ENCODE results near the gene RPP30.
"Not testable (repeated sequence)": the region's sequence is repeated elsewhere in the genome, so short reads cannot be mapped to it uniquely, and the experiment has no call there.

RPP30 gene

GRCh38 chr10:90871279-90871765 lies 452 bp upstream of the RPP30 start:
- Histone ChIP-seq H3K4me3 (ENCODE audit: extremely low read depth, insufficient read depth, low read length, poor library complexity, severe bottlenecking) (peak overlapping the region; percentile 94), H3K4me1 (ENCODE audit: control insufficient read depth, insufficient read depth, low read length, poor library complexity, severe bottlenecking) (peaks cover 13% of the 10 kb centered on the region), H3K9me3 (ENCODE audit: control insufficient read depth, low read length) (peaks cover 4% of the 10 kb centered on the region), H3K27ac (ENCODE audit: low read depth, low read length, severe bottlenecking) (peak overlapping the region; percentile 63), H3K36me3 (ENCODE audit: control insufficient read depth, insufficient read depth, low read length) (peaks cover 18% of the 10 kb centered on the region)
- WGBS, 2 experiments (ENCODE audit: insufficient coverage in 2 of 2) = 0 to 4% methylated on average over 4 to 7 of the region's 14 CpGs

GRCh38 chr10:90872648-90873020 lies 860 bp downstream of the RPP30 start:
- H3K4me3 ChIP-seq (ENCODE audit: extremely low read depth, insufficient read depth, low read length, poor library complexity, severe bottlenecking) = peak overlapping the region; percentile 94
- peaks cover 4% of the 10 kb centered on the region for H3K9me3 ChIP-seq (ENCODE audit: control insufficient read depth, low read length)
- H3K27ac ChIP-seq (ENCODE audit: low read depth, low read length, severe bottlenecking) = peak overlapping the region; percentile 52
- H3K36me3 ChIP-seq (ENCODE audit: control insufficient read depth, insufficient read depth, low read length) = peaks cover 30% of the 10 kb centered on the region
- H3K4me1 ChIP-seq (ENCODE audit: control insufficient read depth, insufficient read depth, low read length, poor library complexity, severe bottlenecking) = peaks cover 13% of the 10 kb centered on the region
- 46 to 64% methylated on average over 4 to 8 of the region's 8 CpGs for WGBS, 2 experiments (ENCODE audit: insufficient coverage in 2 of 2)

- H3K27ac ChIP-seq (ENCODE audit: low read depth, low read length, severe bottlenecking) = no peak overlapping the region
- 100% methylated on average over 1 of the region's 2 CpGs for WGBS, 2 experiments (ENCODE audit: insufficient coverage in 2 of 2)
- H3K4me3 ChIP-seq (ENCODE audit: extremely low read depth, insufficient read depth, low read length, poor library complexity, severe bottlenecking) = no peak overlapping the region
- peaks cover 74% of the 10 kb centered on the region for H3K36me3 ChIP-seq (ENCODE audit: control insufficient read depth, insufficient read depth, low read length)
- no peaks in the 10 kb centered on the region for H3K4me1 ChIP-seq (ENCODE audit: control insufficient read depth, insufficient read depth, low read length, poor library complexity, severe bottlenecking)
- no peaks in the 10 kb centered on the region for H3K9me3 ChIP-seq (ENCODE audit: control insufficient read depth, low read length)
These were observed 7.3 kb downstream of the RPP30 start for GRCh38 chr10:90879062-90879461.

DNA sequence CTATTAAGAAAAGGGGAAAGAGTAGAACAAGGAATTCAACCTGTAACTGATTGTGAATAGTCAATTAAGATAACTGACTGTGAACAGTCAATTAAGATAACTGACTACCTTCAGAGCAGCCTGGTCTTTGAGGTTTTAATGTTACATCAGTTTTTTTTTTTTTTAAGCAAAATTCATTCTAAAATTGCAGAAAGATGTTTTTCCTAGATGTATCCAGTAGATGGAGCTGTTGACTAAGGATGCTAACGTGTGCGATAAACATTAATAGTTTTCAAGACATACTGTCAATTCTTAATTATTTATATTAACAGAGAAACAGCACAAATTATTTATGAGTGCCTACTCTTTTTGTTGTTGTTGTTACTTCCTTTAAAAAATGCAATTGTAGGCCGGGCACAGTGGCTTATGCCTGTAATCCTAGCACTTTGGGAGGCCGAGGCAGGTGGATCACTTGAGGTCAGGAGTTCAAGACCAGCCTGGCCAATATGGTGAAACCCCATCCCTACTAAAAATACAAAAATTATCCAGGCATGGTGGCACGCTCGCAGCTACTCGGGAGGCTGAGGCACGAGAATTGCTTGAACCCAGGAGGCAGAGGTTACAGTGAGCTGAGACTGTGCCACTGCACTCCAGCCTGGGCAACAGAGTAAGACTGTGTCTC lies 8.4 kb downstream of the RPP30 start:
- 88 to 90% methylated on average over 5 to 6 of the region's 8 CpGs for WGBS, 2 experiments (ENCODE audit: insufficient coverage in 2 of 2)
- H3K4me1 ChIP-seq (ENCODE audit: control insufficient read depth, insufficient read depth, low read length, poor library complexity, severe bottlenecking); H3K9me3 ChIP-seq (ENCODE audit: control insufficient read depth, low read length); H3K27ac ChIP-seq (ENCODE audit: low read depth, low read length, severe bottlenecking); H3K4me3 ChIP-seq (ENCODE audit: extremely low read depth, insufficient read depth, low read length, poor library complexity, severe bottlenecking): not testable (repeated sequence)
- H3K36me3 ChIP-seq (ENCODE audit: control insufficient read depth, insufficient read depth, low read length) = peaks cover 82% of the 10 kb centered on the region

- no peak overlapping the region for H3K4me3 ChIP-seq (ENCODE audit: extremely low read depth, insufficient read depth, low read length, poor library complexity, severe bottlenecking)
- H3K9me3 ChIP-seq (ENCODE audit: control insufficient read depth, low read length) = no peaks in the 10 kb centered on the region
- peaks cover 87% of the 10 kb centered on the region for H3K36me3 ChIP-seq (ENCODE audit: control insufficient read depth, insufficient read depth, low read length)
- 90 to 94% methylated on average over 2 of the region's 3 CpGs for WGBS, 2 experiments (ENCODE audit: insufficient coverage in 2 of 2)
- no peak overlapping the region for H3K27ac ChIP-seq (ENCODE audit: low read depth, low read length, severe bottlenecking)
- H3K4me1 ChIP-seq (ENCODE audit: control insufficient read depth, insufficient read depth, low read length, poor library complexity, severe bottlenecking) = no peaks in the 10 kb centered on the region
These were observed 12.7 kb downstream of the RPP30 start for GRCh38 chr10:90884431-90884830.

- no peak overlapping the region for H3K27ac ChIP-seq (ENCODE audit: low read depth, low read length, severe bottlenecking)
- H3K4me3 ChIP-seq (ENCODE audit: extremely low read depth, insufficient read depth, low read length, poor library complexity, severe bottlenecking) = no peak overlapping the region
- H3K4me1 ChIP-seq (ENCODE audit: control insufficient read depth, insufficient read depth, low read length, poor library complexity, severe bottlenecking) = no peaks in the 10 kb centered on the region
- WGBS, 2 experiments (ENCODE audit: insufficient coverage in 2 of 2) = no CpG with 5 or more reads among the region's 1 CpG
- H3K9me3 ChIP-seq (ENCODE audit: control insufficient read depth, low read length) = no peaks in the 10 kb centered on the region
- peaks cover 87% of the 10 kb centered on the region for H3K36me3 ChIP-seq (ENCODE audit: control insufficient read depth, insufficient read depth, low read length)
These were observed 13.4 kb downstream of the RPP30 start for GRCh38 chr10:90885176-90885575.

- no peaks in the 10 kb centered on the region for H3K4me1 ChIP-seq (ENCODE audit: control insufficient read depth, insufficient read depth, low read length, poor library complexity, severe bottlenecking)
- no peaks in the 10 kb centered on the region for H3K9me3 ChIP-seq (ENCODE audit: control insufficient read depth, low read length)
- H3K4me3 ChIP-seq (ENCODE audit: extremely low read depth, insufficient read depth, low read length, poor library complexity, severe bottlenecking) = no peak overlapping the region
- peaks cover 91% of the 10 kb centered on the region for H3K36me3 ChIP-seq (ENCODE audit: control insufficient read depth, insufficient read depth, low read length)
- 86 to 95% methylated on average over 1 to 4 of the region's 6 CpGs for WGBS, 2 experiments (ENCODE audit: insufficient coverage in 2 of 2)
- H3K27ac ChIP-seq (ENCODE audit: low read depth, low read length, severe bottlenecking) = no peak overlapping the region
These were observed 15.8 kb downstream of the RPP30 start for GRCh38 chr10:90887555-90887954.

GRCh38 chr10:90888387-90888786 lies 16.6 kb downstream of the RPP30 start:
- peaks cover 91% of the 10 kb centered on the region for H3K36me3 ChIP-seq (ENCODE audit: control insufficient read depth, insufficient read depth, low read length)
- WGBS, 2 experiments (ENCODE audit: insufficient coverage in 2 of 2) = 94 to 100% methylated on average over 2 to 3 of the region's 6 CpGs

DNA sequence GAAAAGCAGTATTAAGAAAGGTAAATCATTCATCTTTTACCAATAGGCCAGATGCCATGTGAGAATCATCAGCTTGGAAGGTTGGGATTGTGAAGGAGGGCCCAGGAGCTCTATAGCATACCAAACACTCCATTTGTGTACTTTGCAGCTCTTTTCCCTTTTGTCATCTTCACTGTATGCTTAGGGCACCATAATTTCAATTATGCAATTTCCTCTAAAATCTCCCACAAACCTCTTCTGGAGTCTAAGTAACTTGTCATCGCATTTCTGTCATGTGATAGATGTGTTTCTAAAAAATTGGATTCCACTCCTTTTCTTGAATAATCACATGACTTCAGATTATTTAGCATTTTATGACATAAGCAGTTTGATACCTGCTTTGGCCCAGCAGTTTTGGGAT lies 17.9 kb downstream of the RPP30 start:
- Histone ChIP-seq H3K4me1 (ENCODE audit: control insufficient read depth, insufficient read depth, low read length, poor library complexity, severe bottlenecking) (no peaks in the 10 kb centered on the region), H3K27ac (ENCODE audit: low read depth, low read length, severe bottlenecking) (no peak overlapping the region), H3K4me3 (ENCODE audit: extremely low read depth, insufficient read depth, low read length, poor library complexity, severe bottlenecking) (no peak overlapping the region), H3K36me3 (ENCODE audit: control insufficient read depth, insufficient read depth, low read length) (peaks cover 93% of the 10 kb centered on the region), H3K9me3 (ENCODE audit: control insufficient read depth, low read length) (no peaks in the 10 kb centered on the region)
- WGBS, 2 experiments (ENCODE audit: insufficient coverage in 2 of 2) = no CpG with 5 or more reads among the region's 1 CpG

More at GRCh38 chr10:90888387-90888786, 16.6 kb downstream of the RPP30 start:
- H3K4me3 ChIP-seq (ENCODE audit: extremely low read depth, insufficient read depth, low read length, poor library complexity, severe bottlenecking) = no peak overlapping the region
- no peak overlapping the region for H3K27ac ChIP-seq (ENCODE audit: low read depth, low read length, severe bottlenecking)
- H3K9me3 ChIP-seq (ENCODE audit: control insufficient read depth, low read length) = no peaks in the 10 kb centered on the region
- no peaks in the 10 kb centered on the region for H3K4me1 ChIP-seq (ENCODE audit: control insufficient read depth, insufficient read depth, low read length, poor library complexity, severe bottlenecking)

GRCh38 chr10:90890347-90890746 lies 18.6 kb downstream of the RPP30 start:
- H3K4me3 ChIP-seq (ENCODE audit: extremely low read depth, insufficient read depth, low read length, poor library complexity, severe bottlenecking) = no peak overlapping the region
- no peaks in the 10 kb centered on the region for H3K9me3 ChIP-seq (ENCODE audit: control insufficient read depth, low read length)
- H3K27ac ChIP-seq (ENCODE audit: low read depth, low read length, severe bottlenecking) = no peak overlapping the region
- no peaks in the 10 kb centered on the region for H3K4me1 ChIP-seq (ENCODE audit: control insufficient read depth, insufficient read depth, low read length, poor library complexity, severe bottlenecking)
- no CpG with 5 or more reads among the region's 2 CpGs for WGBS, 2 experiments (ENCODE audit: insufficient coverage in 2 of 2)
- peaks cover 89% of the 10 kb centered on the region for H3K36me3 ChIP-seq (ENCODE audit: control insufficient read depth, insufficient read depth, low read length)

DNA sequence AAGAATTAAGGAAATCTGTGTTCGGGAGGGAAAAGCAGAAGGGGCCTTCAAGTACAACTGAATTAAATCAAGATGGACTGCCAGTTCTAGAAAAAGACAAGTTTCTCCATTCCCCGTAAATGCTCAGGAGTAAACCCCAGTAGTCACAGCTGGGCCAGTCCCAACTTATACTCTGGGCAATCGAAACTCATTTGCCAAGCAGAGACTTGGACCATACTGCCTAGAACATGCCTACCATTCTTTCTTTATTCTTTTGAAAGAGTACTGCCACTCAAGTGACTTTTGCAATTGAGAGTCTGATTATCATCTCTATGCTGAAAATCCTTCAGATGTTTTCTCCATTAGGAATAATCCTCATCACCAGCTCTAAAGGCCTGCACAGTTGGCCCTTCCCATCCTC lies 21.4 kb downstream of the RPP30 start:
- Histone ChIP-seq H3K4me1 (ENCODE audit: control insufficient read depth, insufficient read depth, low read length, poor library complexity, severe bottlenecking) (no peaks in the 10 kb centered on the region), H3K4me3 (ENCODE audit: extremely low read depth, insufficient read depth, low read length, poor library complexity, severe bottlenecking) (no peak overlapping the region), H3K9me3 (ENCODE audit: control insufficient read depth, low read length) (no peaks in the 10 kb centered on the region), H3K36me3 (ENCODE audit: control insufficient read depth, insufficient read depth, low read length) (peaks cover 70% of the 10 kb centered on the region), H3K27ac (ENCODE audit: low read depth, low read length, severe bottlenecking) (no peak overlapping the region)
- 86 to 88% methylated on average over 3 of the region's 3 CpGs for WGBS, 2 experiments (ENCODE audit: insufficient coverage in 2 of 2)
